H9 (cell line): ENCODE results near the gene PDE1A. TPM values are rescaled to one million over a fixed set of nuclear protein-coding genes. Genes with fewer than 3 reads are reported as not detected.

Experiments
- DNase-seq: peaks from one replicate; pipeline ENCODE4 v3.0.0-alpha.2; 2017
- H2AFZ ChIP-seq: one replicate; pipeline ENCODE4 v1.6.1; 2013; ENCODE audit warnings: mild to moderate bottlenecking, low read length, control low read depth, moderate library complexity
- H2AK5ac ChIP-seq: 2 replicates; pipeline ENCODE4 v1.6.1; 2013; ENCODE audit warnings: low read length, control low read depth, mixed read lengths; ENCODE audit not compliant: insufficient read length
- H2BK120ac ChIP-seq: one replicate; pipeline ENCODE4 v1.6.1; 2013; ENCODE audit warnings: low read depth, mild to moderate bottlenecking, low read length, control low read depth, inconsistent platforms; ENCODE audit not compliant: poor library complexity, severe bottlenecking
- H2BK12ac ChIP-seq: 2 replicates; pipeline ENCODE4 v1.6.1; 2013; ENCODE audit warnings: low read length, control low read depth, mixed read lengths, low read depth; ENCODE audit not compliant: insufficient read length
- H2BK15ac ChIP-seq: 2 replicates; pipeline ENCODE4 v1.6.1; 2013; ENCODE audit warnings: low read depth, low read length, control low read depth
- H2BK20ac ChIP-seq: one replicate; pipeline ENCODE4 v1.6.1; 2013; ENCODE audit warnings: low read depth, mild to moderate bottlenecking, low read length, control low read depth, inconsistent platforms; ENCODE audit not compliant: poor library complexity, severe bottlenecking
- H2BK5ac ChIP-seq: 2 replicates; pipeline ENCODE4 v1.6.1; 2013; ENCODE audit warnings: low read length, control low read depth, mixed read lengths; ENCODE audit not compliant: insufficient read length
- H3K14ac ChIP-seq: 2 replicates; pipeline ENCODE4 v1.6.1; 2013; ENCODE audit warnings: low read length, control low read depth; ENCODE audit not compliant: insufficient read depth
- H3K18ac ChIP-seq: 2 replicates; pipeline ENCODE4 v1.6.1; 2013; ENCODE audit warnings: low read depth, mild to moderate bottlenecking, mixed read lengths, low read length, control low read depth; ENCODE audit not compliant: insufficient read length
- H3K23ac ChIP-seq: 2 replicates; pipeline ENCODE4 v1.6.1; 2013; ENCODE audit warnings: low read length, control low read depth, mixed read lengths, low read depth; ENCODE audit not compliant: insufficient read length
- H3K23me2 ChIP-seq: 2 replicates; pipeline ENCODE4 v1.6.1; 2013; ENCODE audit warnings: low read depth, mild to moderate bottlenecking, mixed read lengths, low read length, control low read depth; ENCODE audit not compliant: insufficient read length, poor library complexity, severe bottlenecking
- H3K27ac ChIP-seq: 2 replicates; pipeline ENCODE4 v1.5.1; 2013; ENCODE audit warnings: low read length, control low read depth, mixed read lengths, low read depth; ENCODE audit not compliant: insufficient read length
- H3K27me3 ChIP-seq: 2 replicates; pipeline ENCODE4 v1.6.1; 2013; ENCODE audit warnings: low read length, control low read depth, inconsistent platforms; ENCODE audit not compliant: insufficient read depth
- H3K4ac ChIP-seq: 2 replicates; pipeline ENCODE4 v1.6.1; 2013; ENCODE audit warnings: low read depth, mild to moderate bottlenecking, control low read depth, inconsistent platforms, low read length, moderate library complexity
- H3K4me1 ChIP-seq: 2 replicates; pipeline ENCODE4 v1.6.1; 2013; ENCODE audit warnings: low read length, control low read depth, inconsistent platforms; ENCODE audit not compliant: insufficient read depth
- H3K4me2 ChIP-seq: 2 replicates; pipeline ENCODE4 v1.6.1; 2013; ENCODE audit warnings: low read length, control low read depth, mixed read lengths; ENCODE audit not compliant: insufficient read length, insufficient read depth
- H3K56ac ChIP-seq: 2 replicates; pipeline ENCODE4 v1.6.1; 2013; ENCODE audit warnings: low read depth, mild to moderate bottlenecking, mixed read lengths, low read length, control low read depth; ENCODE audit not compliant: insufficient read length
- H3K79me1 ChIP-seq: 2 replicates; pipeline ENCODE4 v1.6.1; 2013; ENCODE audit warnings: low read depth, mild to moderate bottlenecking, moderate library complexity, low read length, control low read depth, inconsistent platforms; ENCODE audit not compliant: insufficient read depth, poor library complexity, severe bottlenecking
- H3K79me2 ChIP-seq: 2 replicates; pipeline ENCODE4 v1.6.1; 2013; ENCODE audit warnings: low read length, control low read depth, inconsistent platforms; ENCODE audit not compliant: insufficient read depth
- H3K9ac ChIP-seq: 2 replicates; pipeline ENCODE4 v1.6.1; 2013; ENCODE audit warnings: low read length, control low read depth, mixed read lengths; ENCODE audit not compliant: insufficient read length; ENCODE audit errors: extremely low read depth
- H3K9me3 ChIP-seq: one replicate; pipeline ENCODE4 v1.6.1; 2013; ENCODE audit warnings: low read depth, low read length, inconsistent platforms; ENCODE audit not compliant: control insufficient read depth
- H3T11ph ChIP-seq: one replicate; pipeline ENCODE4 v1.6.1; 2013; ENCODE audit warnings: mild to moderate bottlenecking, low read length, control low read depth, inconsistent platforms
- H4K20me1 ChIP-seq: one replicate; pipeline ENCODE4 v1.6.1; 2013; ENCODE audit not compliant: control insufficient read depth, insufficient read length, insufficient read depth
- H4K5ac ChIP-seq: 2 replicates; pipeline ENCODE4 v1.6.1; 2013; ENCODE audit warnings: low read depth, mild to moderate bottlenecking, mixed read lengths, low read length, control low read depth; ENCODE audit not compliant: insufficient read length
- H4K8ac ChIP-seq: replicated peaks from 2 replicates; pipeline ENCODE4 v1.6.1; 2013; ENCODE audit warnings: low read length, control low read depth, mixed read lengths, low read depth; ENCODE audit not compliant: insufficient read length
- H4K91ac ChIP-seq: 2 replicates; pipeline ENCODE4 v1.6.1; 2013; ENCODE audit warnings: low read depth, mild to moderate bottlenecking, moderate library complexity, mixed read lengths, low read length, control low read depth; ENCODE audit not compliant: insufficient read length
- H3K27ac Mint-ChIP-seq, 3 experiments: 2 replicates in 2 of 3; 3 replicates in 1 of 3; pipeline ENCODE4 v1.8.0; 2020 to 2021; ENCODE audit warnings: mixed read lengths in 3 of 3, mild to moderate bottlenecking in 1 of 3, moderate library complexity in 1 of 3
- H3K27me3 Mint-ChIP-seq: 2 replicates; pipeline ENCODE4 v1.8.0; 2021; ENCODE audit warnings: low read depth, mild to moderate bottlenecking, moderate library complexity, mixed read lengths
- H3K36me3 Mint-ChIP-seq, 3 experiments: 2 replicates in 2 of 3; 3 replicates in 1 of 3; pipeline ENCODE4 v1.8.0; 2020 to 2021; ENCODE audit warnings: low read depth in 3 of 3, mixed read lengths in 3 of 3; ENCODE audit not compliant: insufficient read depth in 1 of 3
- H3K4me1 Mint-ChIP-seq, 2 experiments: 2 replicates each; pipeline ENCODE4 v1.8.0; 2020; ENCODE audit warnings: mixed read lengths in 2 of 2
- H3K4me3 Mint-ChIP-seq, 2 experiments: 2 replicates in 1 of 2; 3 replicates in 1 of 2; pipeline ENCODE4 v1.8.0; 2020 to 2021; ENCODE audit warnings: mild to moderate bottlenecking in 2 of 2, mixed read lengths in 2 of 2, moderate library complexity in 1 of 2
- H3K9me3 Mint-ChIP-seq, 2 experiments: 2 replicates in 1 of 2; 3 replicates in 1 of 2; pipeline ENCODE4 v1.8.0; 2020; ENCODE audit warnings: mild to moderate bottlenecking in 2 of 2, mixed read lengths in 2 of 2, moderate library complexity in 1 of 2
- total RNA-seq: library from RNA; stranded (reverse); gene quantifications from 2 replicates; pipeline ENCODE4 v1.2.1, GENCODE V29; 2021
- TF ChIP-seq, protein P1 (sequence below): fragments of 200-600 bp; sonication (generic); conservative IDR thresholded peaks from 3 replicates; pipeline ENCODE4 v1.8.0; 2021; ENCODE audit warnings: antibody characterized with exemption, mild to moderate bottlenecking

PDE1A gene
- total RNA-seq, 1 experiment from 2014 or later = 0.11 TPM

DNA sequence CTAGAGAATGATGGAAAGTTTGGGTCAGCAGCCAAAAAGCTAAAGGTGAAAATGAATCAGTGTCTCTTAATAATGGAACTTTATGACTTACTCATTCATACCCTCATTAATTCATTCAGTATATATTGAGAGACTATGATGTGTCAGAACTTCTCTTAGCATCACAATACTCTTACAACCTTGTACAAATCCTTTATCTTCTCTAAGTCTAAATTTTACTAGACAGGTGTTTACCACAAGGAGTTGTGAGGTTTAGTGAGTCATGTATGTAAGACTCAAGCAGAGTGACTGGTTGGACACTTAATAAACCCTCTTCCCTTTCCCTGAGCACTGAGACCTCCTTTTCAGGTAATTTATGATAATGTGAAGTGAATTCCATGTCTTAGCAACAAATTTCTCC lies 311.6 kb downstream of the PDE1A start:
- Histone ChIP-seq H3K79me2 (no peaks in the 10 kb centered on the region), H2BK5ac (no peak overlapping the region), H4K20me1 (no peaks in the 10 kb centered on the region), H3K27ac (no peak overlapping the region), H3K23me2 (no peaks in the 10 kb centered on the region), H4K91ac (no peak overlapping the region), H2BK12ac (no peak overlapping the region), H2BK15ac (no peak overlapping the region), H3T11ph (no peak overlapping the region), H2BK20ac (no peak overlapping the region), H3K4me2 (no peak overlapping the region), H3K14ac (no peak overlapping the region), H2AFZ (no peak overlapping the region), H3K4me1 (no peaks in the 10 kb centered on the region), H3K9ac (no peak overlapping the region), H3K9me3 (no peaks in the 10 kb centered on the region), H3K23ac (no peak overlapping the region), H4K8ac (no peak overlapping the region), H3K56ac (no peak overlapping the region), H3K4ac (no peak overlapping the region), H3K18ac (no peak overlapping the region), H3K27me3 (no peaks in the 10 kb centered on the region), H4K5ac (no peak overlapping the region), H3K79me1 (no peaks in the 10 kb centered on the region), H2BK120ac (no peak overlapping the region), H2AK5ac (no peak overlapping the region)
- Mint-ChIP-seq H3K4me1 (peaks cover 6 to 8% of the 10 kb centered on the region in 2 experiments), H3K9me3 (no peaks in the 10 kb centered on the region), H3K27me3 (no peaks in the 10 kb centered on the region), H3K4me3 (no peak overlapping the region), H3K36me3 (no peaks in the 10 kb centered on the region), H3K27ac (no peak overlapping the region)
- DNase-seq = no peak
- TF ChIP-seq, protein P1, sequence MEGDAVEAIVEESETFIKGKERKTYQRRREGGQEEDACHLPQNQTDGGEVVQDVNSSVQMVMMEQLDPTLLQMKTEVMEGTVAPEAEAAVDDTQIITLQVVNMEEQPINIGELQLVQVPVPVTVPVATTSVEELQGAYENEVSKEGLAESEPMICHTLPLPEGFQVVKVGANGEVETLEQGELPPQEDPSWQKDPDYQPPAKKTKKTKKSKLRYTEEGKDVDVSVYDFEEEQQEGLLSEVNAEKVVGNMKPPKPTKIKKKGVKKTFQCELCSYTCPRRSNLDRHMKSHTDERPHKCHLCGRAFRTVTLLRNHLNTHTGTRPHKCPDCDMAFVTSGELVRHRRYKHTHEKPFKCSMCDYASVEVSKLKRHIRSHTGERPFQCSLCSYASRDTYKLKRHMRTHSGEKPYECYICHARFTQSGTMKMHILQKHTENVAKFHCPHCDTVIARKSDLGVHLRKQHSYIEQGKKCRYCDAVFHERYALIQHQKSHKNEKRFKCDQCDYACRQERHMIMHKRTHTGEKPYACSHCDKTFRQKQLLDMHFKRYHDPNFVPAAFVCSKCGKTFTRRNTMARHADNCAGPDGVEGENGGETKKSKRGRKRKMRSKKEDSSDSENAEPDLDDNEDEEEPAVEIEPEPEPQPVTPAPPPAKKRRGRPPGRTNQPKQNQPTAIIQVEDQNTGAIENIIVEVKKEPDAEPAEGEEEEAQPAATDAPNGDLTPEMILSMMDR = no peak
